Measurements from ENCODE around the gene FSTL4.

The FSTL4 gene

DNA sequence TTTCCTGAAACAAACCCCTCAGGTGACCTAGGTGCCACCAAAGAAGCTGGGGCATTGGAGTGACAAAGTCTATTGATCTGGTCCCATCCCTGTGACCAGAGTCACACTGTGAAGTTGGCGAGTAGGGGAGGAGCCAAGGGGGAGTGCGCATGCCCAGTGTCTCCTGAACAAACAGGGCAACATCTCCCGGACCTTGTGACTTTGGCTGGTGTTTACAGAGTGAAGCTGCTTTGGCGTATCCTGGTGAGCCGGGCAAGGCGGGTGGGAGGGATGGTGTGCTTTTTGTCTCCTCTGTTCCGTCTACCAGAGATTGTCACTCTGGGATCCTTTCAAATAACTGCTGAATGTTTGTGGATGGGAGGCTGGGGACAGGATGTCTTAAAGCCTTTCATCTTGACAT, 356.1 kb downstream of the FSTL4 start:
- no peak overlapping the region for H3K27ac ChIP-seq (ENCODE audit: poor library complexity, severe bottlenecking)
- H3K27me3 ChIP-seq (ENCODE audit: insufficient read depth, poor library complexity, severe bottlenecking) = no peaks in the 10 kb centered on the region
- no peak for DNase-seq (ENCODE audit: low spot score)
- no peak for ATAC-seq (ENCODE audit: low read depth)
- peaks cover 3% of the 10 kb centered on the region for H3K4me1 ChIP-seq (ENCODE audit: insufficient read depth, poor library complexity, severe bottlenecking)
- no peak overlapping the region for H3K4me3 ChIP-seq (ENCODE audit: severe bottlenecking)
- no peaks in the 10 kb centered on the region for H3K9me3 ChIP-seq (ENCODE audit: severe bottlenecking)
- TF ChIP-seq, protein P1, sequence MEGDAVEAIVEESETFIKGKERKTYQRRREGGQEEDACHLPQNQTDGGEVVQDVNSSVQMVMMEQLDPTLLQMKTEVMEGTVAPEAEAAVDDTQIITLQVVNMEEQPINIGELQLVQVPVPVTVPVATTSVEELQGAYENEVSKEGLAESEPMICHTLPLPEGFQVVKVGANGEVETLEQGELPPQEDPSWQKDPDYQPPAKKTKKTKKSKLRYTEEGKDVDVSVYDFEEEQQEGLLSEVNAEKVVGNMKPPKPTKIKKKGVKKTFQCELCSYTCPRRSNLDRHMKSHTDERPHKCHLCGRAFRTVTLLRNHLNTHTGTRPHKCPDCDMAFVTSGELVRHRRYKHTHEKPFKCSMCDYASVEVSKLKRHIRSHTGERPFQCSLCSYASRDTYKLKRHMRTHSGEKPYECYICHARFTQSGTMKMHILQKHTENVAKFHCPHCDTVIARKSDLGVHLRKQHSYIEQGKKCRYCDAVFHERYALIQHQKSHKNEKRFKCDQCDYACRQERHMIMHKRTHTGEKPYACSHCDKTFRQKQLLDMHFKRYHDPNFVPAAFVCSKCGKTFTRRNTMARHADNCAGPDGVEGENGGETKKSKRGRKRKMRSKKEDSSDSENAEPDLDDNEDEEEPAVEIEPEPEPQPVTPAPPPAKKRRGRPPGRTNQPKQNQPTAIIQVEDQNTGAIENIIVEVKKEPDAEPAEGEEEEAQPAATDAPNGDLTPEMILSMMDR (IDR thresholded peaks at IDR 0.05; ENCODE audit: poor library complexity, severe bottlenecking) = no peak
- no peaks in the 10 kb centered on the region for H3K36me3 ChIP-seq (ENCODE audit: low read depth)

DNA sequence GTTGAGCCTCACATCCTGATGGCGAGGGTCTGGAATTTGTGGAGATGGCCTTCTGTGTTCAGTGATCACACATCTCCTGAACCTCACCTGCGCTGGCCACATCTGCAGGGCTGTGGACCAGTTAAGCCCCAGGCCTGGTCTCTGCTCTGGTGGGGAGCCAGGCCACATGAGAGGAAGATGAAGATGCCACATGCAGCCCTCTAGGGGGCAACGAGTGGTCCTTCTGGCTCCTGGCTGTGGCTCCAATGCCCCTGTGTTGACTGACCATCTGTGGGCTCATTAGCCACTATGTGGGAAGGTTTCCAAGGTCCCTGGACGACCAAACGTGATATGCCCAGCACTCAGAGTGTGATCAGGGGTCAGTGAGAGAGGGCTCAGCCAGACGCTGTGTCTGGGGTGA, 357.5 kb downstream of the FSTL4 start:
- Histone ChIP-seq H3K27ac (ENCODE audit: poor library complexity, severe bottlenecking) (no peak overlapping the region), H3K4me3 (ENCODE audit: severe bottlenecking) (no peak overlapping the region), H3K36me3 (ENCODE audit: low read depth) (no peaks in the 10 kb centered on the region), H3K9me3 (ENCODE audit: severe bottlenecking) (no peaks in the 10 kb centered on the region), H3K27me3 (ENCODE audit: insufficient read depth, poor library complexity, severe bottlenecking) (no peaks in the 10 kb centered on the region), H3K4me1 (ENCODE audit: insufficient read depth, poor library complexity, severe bottlenecking) (peaks cover 5% of the 10 kb centered on the region)
- no peak for DNase-seq (ENCODE audit: low spot score)
- TF ChIP-seq, protein P1 (IDR thresholded peaks at IDR 0.05; ENCODE audit: poor library complexity, severe bottlenecking) = no peak
- no peak for ATAC-seq (ENCODE audit: low read depth)

DNA sequence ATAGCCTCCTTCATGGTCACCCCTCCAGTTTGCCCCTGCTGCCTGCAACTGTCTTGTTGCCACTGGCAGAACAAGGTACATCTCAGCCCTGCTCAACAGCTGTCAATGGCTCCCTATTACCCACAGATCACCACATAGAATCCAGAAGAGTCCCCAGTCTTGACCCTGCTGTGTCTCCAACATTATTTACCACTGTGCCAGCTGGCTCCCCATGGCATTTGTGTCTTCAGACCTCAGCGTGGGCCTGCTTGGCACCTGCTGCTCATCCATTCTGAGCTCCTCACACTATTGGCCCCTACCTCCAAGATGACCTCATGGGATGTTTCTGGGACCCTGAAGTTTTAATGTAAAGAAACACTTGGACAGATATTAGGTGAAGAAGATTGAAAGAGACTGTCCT, 358.7 kb downstream of the FSTL4 start:
- Histone ChIP-seq H3K4me1 (ENCODE audit: insufficient read depth, poor library complexity, severe bottlenecking) (peaks cover 11% of the 10 kb centered on the region), H3K27ac (ENCODE audit: poor library complexity, severe bottlenecking) (no peak overlapping the region), H3K27me3 (ENCODE audit: insufficient read depth, poor library complexity, severe bottlenecking) (no peaks in the 10 kb centered on the region), H3K9me3 (ENCODE audit: severe bottlenecking) (no peaks in the 10 kb centered on the region), H3K36me3 (ENCODE audit: low read depth) (no peaks in the 10 kb centered on the region), H3K4me3 (ENCODE audit: severe bottlenecking) (no peak overlapping the region)
- TF ChIP-seq, protein P1 (IDR thresholded peaks at IDR 0.05; ENCODE audit: poor library complexity, severe bottlenecking) = no peak
- ATAC-seq (ENCODE audit: low read depth) (no peak), DNase-seq (ENCODE audit: low spot score) (no peak)

DNA sequence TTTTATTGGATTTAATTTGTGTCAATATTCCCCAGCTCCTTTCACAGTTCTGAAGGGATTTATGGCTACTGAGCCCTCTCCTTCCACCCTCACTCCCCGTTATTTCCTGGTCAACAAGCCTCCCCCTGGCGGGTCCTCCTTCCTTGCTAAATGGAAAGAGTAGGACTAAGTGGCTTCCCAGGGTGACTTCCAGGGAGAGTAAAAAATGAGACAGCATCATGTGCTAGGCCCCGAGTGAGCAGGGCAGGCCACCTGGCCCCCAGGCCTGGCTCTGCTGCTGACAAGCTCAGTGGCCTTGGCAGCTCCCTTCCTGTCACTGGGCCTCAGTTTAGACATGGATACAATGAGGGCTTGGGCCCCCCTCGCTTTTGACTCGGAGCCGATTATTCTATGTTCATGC, 359.3 kb downstream of the FSTL4 start:
- Histone ChIP-seq H3K9me3 (ENCODE audit: severe bottlenecking) (no peaks in the 10 kb centered on the region), H3K27ac (ENCODE audit: poor library complexity, severe bottlenecking) (no peak overlapping the region), H3K36me3 (ENCODE audit: low read depth) (no peaks in the 10 kb centered on the region), H3K4me3 (ENCODE audit: severe bottlenecking) (no peak overlapping the region), H3K4me1 (ENCODE audit: insufficient read depth, poor library complexity, severe bottlenecking) (peaks cover 11% of the 10 kb centered on the region), H3K27me3 (ENCODE audit: insufficient read depth, poor library complexity, severe bottlenecking) (no peaks in the 10 kb centered on the region)
- TF ChIP-seq, protein P1 (IDR thresholded peaks at IDR 0.05; ENCODE audit: poor library complexity, severe bottlenecking) = no peak
- no peak for DNase-seq (ENCODE audit: low spot score)
- no peak for ATAC-seq (ENCODE audit: low read depth)

DNA sequence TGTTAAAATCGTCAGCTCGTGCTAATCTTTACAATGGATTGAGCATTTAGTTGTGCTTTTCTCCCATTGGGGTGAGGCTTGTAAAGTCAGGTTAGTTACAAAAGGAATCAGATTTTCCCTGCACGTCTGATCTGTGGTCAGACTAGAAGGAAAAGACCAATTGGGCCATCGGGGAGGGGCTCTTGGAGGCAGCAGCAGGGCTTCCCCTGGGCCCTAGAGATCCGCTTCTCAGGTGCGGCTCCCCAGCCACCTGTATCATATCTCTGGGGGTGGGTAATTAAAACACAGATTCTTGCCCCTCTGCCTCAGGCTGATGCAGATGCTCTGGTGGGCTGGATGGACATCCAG, 360.2 kb downstream of the FSTL4 start:
- Histone ChIP-seq H3K27ac (ENCODE audit: poor library complexity, severe bottlenecking) (no peak overlapping the region), H3K36me3 (ENCODE audit: low read depth) (no peaks in the 10 kb centered on the region), H3K27me3 (ENCODE audit: insufficient read depth, poor library complexity, severe bottlenecking) (no peaks in the 10 kb centered on the region), H3K9me3 (ENCODE audit: severe bottlenecking) (no peaks in the 10 kb centered on the region), H3K4me1 (ENCODE audit: insufficient read depth, poor library complexity, severe bottlenecking) (peaks cover 11% of the 10 kb centered on the region), H3K4me3 (ENCODE audit: severe bottlenecking) (no peak overlapping the region)
- TF ChIP-seq, protein P1 (IDR thresholded peaks at IDR 0.05; ENCODE audit: poor library complexity, severe bottlenecking) = no peak
- ATAC-seq (ENCODE audit: low read depth) (no peak), DNase-seq (ENCODE audit: low spot score) (no peak)

Measured in RWPE2 (cell line).